Raji (cell line): Measurements from ENCODE around the gene CCDC158.

ENCODE experiments used
- POLR2A ChIP-seq: IDR thresholded peaks from 2 replicates; pipeline ENCODE4 v1.6.1; 2011; ENCODE audit warnings: low read depth, low read length, control low read depth; ENCODE audit not compliant: insufficient read depth

Gene CCDC158

GRCh38 chr4:76308548-76308947, 112.4 kb downstream of the CCDC158 start:
- TF ChIP-seq POLR2A, result no peak

DNA sequence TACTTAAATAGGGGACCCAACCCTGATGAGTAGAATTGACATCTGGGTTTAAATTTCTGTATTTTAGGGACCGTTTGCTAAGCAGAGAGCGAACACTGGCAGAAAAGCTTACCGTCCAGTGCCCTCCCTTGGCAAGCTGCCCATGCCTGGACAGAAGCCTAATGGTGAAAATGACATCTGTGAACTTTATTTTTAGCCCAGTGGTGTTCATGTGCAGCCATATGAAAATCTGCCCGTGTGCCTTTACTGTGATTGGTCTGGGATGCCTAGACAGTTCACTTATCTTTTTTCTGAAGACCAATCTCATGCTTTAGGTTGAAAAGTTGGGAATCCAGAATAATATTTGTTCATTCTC, 113.3 kb downstream of the CCDC158 start:
- TF ChIP-seq POLR2A, result no peak

GRCh38 chr4:76306882-76307659, 113.9 kb downstream of the CCDC158 start:
- no peak for TF ChIP-seq POLR2A

GRCh38 chr4:76305971-76306881, 114.7 kb downstream of the CCDC158 start, which contains the start of gene STBD1:
STBD1 (plus strand) TSS chr4:76306733; CDS start chr4:76306770, 37 bp downstream.
- no peak for TF ChIP-seq POLR2A

DNA sequence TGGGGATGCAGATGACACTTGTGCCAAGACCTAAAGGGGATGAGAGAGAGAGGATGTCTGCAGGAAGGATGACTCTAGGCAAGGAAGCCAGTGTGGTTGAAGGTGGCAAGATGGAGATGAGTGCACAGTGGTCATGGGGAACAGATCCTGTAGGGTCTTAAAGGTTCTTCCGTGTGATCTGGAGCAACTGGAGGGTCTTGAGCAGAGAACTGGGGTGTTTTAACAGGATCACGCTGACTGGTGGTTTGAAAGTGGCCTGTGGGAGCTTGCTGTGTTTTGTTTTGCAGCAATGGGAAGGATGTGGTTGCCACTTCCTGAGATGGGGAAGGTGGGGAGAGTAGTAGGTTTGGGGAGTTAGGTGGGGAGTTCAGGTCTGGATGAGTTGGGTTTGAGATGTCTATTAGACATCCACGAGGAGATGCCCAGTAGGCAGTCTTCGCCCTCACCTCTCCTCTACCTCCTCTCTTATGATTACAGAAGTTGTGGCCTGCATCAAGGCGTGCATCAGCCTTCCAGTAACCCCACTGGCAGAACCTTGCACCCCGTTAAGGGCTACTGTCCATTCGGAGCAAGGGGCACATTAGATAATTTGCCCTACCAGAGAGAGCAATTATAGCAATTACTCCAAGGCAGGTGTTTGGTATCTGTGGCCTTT, 115.8 kb downstream of the CCDC158 start:
- no peak for TF ChIP-seq POLR2A

- TF ChIP-seq POLR2A, result no peak
Measured at GRCh38 chr4:76302826-76303438, 118.0 kb downstream of the CCDC158 start.

DNA sequence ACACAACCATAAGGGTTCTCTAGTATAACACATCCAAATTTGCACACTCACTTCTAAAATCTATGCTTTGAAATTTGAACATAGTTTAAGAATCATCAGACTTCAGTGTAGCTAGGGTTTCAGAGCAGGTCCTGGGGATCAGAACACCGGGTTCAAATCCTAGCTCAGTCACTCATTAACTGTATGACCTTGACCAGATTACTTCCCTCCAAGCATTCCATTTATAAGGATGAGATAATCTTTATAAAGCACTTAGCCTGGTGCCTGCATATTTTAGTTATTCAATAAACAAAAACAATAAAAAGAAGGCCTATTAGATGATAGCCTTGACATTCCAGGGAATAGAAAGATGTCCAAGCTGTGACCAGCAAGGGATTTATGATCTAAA, 119.2 kb downstream of the CCDC158 start:
- no peak for TF ChIP-seq POLR2A

GRCh38 chr4:76301068-76301774, 119.7 kb downstream of the CCDC158 start:
- TF ChIP-seq POLR2A, result no peak

DNA sequence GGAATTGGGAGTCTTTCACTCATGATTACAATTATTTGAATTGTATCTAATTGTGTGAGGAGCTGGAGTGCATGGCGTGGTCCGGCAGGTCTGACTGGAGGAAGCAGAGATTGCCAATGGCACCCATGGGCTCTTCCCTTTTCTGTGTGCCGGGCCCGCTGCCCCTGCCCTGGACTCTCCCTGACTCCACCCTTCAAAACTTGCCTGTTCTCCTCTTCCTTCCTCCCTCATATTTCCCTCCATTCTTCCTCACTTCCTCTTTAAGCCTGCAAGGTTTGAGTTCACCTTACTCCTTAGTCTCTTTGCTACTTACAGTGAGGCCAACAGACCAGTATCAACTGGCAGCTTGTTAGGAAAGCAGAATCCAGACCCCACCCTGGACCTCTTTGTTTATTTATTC, 120.9 kb downstream of the CCDC158 start:
- no peak for TF ChIP-seq POLR2A

DNA sequence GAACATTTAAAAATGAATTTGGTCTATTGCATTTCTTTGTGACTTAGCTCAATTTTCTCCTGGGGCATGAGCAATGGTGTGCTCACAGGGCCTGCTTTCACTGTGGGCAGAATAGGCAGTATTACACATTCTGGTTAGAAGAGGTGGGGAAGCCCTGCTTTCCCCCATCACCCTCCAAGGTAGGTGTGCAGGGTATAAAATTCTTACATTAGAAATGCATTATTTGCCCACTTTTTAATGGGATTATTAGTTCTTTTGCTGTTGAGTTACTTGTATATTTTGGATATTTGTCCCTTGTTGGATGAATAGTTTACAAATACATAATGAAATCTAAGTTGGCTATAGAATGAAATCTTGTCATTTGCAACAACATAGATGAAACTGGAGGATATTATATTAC, 122.7 kb downstream of the CCDC158 start:
- no peak for TF ChIP-seq POLR2A

DNA sequence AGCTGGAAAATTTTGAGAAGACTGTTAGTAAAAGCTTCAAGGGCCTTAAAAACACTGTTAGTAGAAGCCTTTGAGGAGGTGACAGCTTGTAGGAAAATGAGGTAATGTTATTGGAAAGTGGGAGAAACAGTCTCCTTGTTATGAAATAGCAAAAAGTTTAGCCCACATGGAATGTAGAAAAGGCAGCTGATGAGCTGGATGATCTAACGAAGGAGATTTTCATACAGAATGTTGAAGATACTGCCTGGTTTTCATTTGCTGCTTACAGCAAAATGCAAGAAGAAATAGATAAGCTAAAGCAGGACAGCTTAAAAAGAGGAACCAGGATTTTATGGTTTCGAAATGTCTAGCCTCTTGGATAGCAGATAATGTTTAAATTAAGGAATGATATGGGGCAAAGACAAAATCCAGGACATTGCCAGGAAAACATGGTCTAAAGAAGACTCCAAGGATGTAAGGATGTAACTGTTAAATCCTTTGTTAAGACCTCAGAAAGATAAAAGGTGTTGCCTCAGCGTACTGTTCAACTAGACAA, 124.6 kb downstream of the CCDC158 start:
- TF ChIP-seq POLR2A, result no peak

DNA sequence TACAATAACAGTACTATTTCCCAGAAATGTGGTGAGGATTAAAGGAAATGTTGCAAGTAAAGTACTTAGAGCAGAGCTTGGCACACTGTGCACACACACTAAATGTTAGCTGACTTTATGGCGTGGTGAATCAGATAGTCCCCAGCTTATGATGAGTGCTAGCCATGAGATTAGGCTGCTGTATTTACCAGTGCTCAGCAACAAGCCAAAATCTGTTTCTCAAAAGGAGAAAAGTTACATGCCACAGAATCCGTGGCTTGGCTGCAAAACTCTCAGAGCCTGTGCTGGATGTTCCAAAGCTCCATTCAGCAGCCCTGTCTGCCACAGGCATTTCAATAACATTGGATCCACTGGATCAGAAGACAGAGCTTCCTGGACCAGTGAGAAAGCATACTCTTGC, 127.2 kb downstream of the CCDC158 start:
- TF ChIP-seq POLR2A, result no peak

GRCh38 chr4:76292730-76293129, 128.2 kb downstream of the CCDC158 start:
- no peak for TF ChIP-seq POLR2A

- no peak for TF ChIP-seq POLR2A
Measured at GRCh38 chr4:76283900-76284299, 137.0 kb downstream of the CCDC158 start.
